Parathyroid adenoma (tissue), 2 donors: Measurements from ENCODE around the gene PPM1F.

ENCODE experiments used
- H2AFZ ChIP-seq: fragments of 300-600 bp; sonication (generic); one replicate; pipeline ENCODE4 v1.7.0; 2017; ENCODE audit warnings: antibody characterized with exemption, mild to moderate bottlenecking
- H3K27ac ChIP-seq: fragments of 300-600 bp; sonication (generic); one replicate; pipeline ENCODE4 v1.7.0; 2017
- H3K27me3 ChIP-seq: fragments of 300-600 bp; sonication (generic); one replicate; pipeline ENCODE4 v1.7.0; 2017; ENCODE audit warnings: low read length; ENCODE audit not compliant: control insufficient read depth, insufficient read depth
- H3K36me3 ChIP-seq: fragments of 300-600 bp; sonication (generic); one replicate; pipeline ENCODE4 v1.7.0; 2017; ENCODE audit warnings: low read length; ENCODE audit not compliant: control insufficient read depth, insufficient read depth
- H3K4me1 ChIP-seq: fragments of 300-600 bp; sonication (generic); one replicate; pipeline ENCODE4 v1.7.0; 2017; ENCODE audit warnings: control low read depth
- H3K4me2 ChIP-seq: fragments of 300-600 bp; sonication (generic); one replicate; pipeline ENCODE4 v1.7.0; 2017; ENCODE audit warnings: low read length
- H3K4me3 ChIP-seq: fragments of 300-600 bp; sonication (generic); one replicate; pipeline ENCODE4 v1.7.0; 2017; ENCODE audit warnings: low read depth, low read length
- H3K79me2 ChIP-seq: fragments of 300-600 bp; sonication (generic); one replicate; pipeline ENCODE4 v1.7.0; 2017; ENCODE audit warnings: control low read depth
- H3K9ac ChIP-seq: fragments of 300-600 bp; sonication (generic); one replicate; pipeline ENCODE4 v1.7.0; 2017; ENCODE audit warnings: mild to moderate bottlenecking
- H3K9me3 ChIP-seq: fragments of 300-600 bp; sonication (generic); one replicate; pipeline ENCODE4 v1.7.0; 2017; ENCODE audit warnings: low read length; ENCODE audit not compliant: control insufficient read depth
- TF ChIP-seq, protein P1 (sequence below): fragments of 300-600 bp; sonication (generic); IDR thresholded peaks from one replicate; pipeline ENCODE4 v1.7.0; 2017; ENCODE audit warnings: antibody characterized with exemption, mild to moderate bottlenecking
- donor health status: primary hyperparathyroidism.

PPM1F gene

GRCh38 chr22:21929253-21929652 lies 23.4 kb downstream of the PPM1F start:
- Histone ChIP-seq H3K4me3 (no peak overlapping the region), H3K79me2 (no peaks in the 10 kb centered on the region), H3K27me3 (no peaks in the 10 kb centered on the region), H3K9me3 (no peaks in the 10 kb centered on the region), H3K27ac (no peak overlapping the region), H3K9ac (no peak overlapping the region), H3K4me1 (no peaks in the 10 kb centered on the region), H3K4me2 (no peak overlapping the region), H2AFZ (no peak overlapping the region), H3K36me3 (no peaks in the 10 kb centered on the region)
- TF ChIP-seq, protein P1, sequence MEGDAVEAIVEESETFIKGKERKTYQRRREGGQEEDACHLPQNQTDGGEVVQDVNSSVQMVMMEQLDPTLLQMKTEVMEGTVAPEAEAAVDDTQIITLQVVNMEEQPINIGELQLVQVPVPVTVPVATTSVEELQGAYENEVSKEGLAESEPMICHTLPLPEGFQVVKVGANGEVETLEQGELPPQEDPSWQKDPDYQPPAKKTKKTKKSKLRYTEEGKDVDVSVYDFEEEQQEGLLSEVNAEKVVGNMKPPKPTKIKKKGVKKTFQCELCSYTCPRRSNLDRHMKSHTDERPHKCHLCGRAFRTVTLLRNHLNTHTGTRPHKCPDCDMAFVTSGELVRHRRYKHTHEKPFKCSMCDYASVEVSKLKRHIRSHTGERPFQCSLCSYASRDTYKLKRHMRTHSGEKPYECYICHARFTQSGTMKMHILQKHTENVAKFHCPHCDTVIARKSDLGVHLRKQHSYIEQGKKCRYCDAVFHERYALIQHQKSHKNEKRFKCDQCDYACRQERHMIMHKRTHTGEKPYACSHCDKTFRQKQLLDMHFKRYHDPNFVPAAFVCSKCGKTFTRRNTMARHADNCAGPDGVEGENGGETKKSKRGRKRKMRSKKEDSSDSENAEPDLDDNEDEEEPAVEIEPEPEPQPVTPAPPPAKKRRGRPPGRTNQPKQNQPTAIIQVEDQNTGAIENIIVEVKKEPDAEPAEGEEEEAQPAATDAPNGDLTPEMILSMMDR, result no peak

GRCh38 chr22:21928048-21928447 lies 24.6 kb downstream of the PPM1F start:
- Histone ChIP-seq H3K9me3 (no peaks in the 10 kb centered on the region), H3K4me2 (no peak overlapping the region), H3K36me3 (no peaks in the 10 kb centered on the region), H3K27me3 (no peaks in the 10 kb centered on the region), H2AFZ (no peak overlapping the region), H3K9ac (no peak overlapping the region), H3K79me2 (no peaks in the 10 kb centered on the region), H3K4me3 (no peak overlapping the region), H3K27ac (no peak overlapping the region), H3K4me1 (no peaks in the 10 kb centered on the region)
- TF ChIP-seq, protein P1, result no peak

GRCh38 chr22:21927174-21927823 lies 25.3 kb downstream of the PPM1F start:
- TF ChIP-seq, protein P1, result no peak
- Histone ChIP-seq H3K36me3 (no peaks in the 10 kb centered on the region), H3K4me3 (no peak overlapping the region), H3K4me1 (no peaks in the 10 kb centered on the region), H2AFZ (no peak overlapping the region), H3K9ac (no peak overlapping the region), H3K27ac (no peak overlapping the region), H3K4me2 (no peak overlapping the region), H3K79me2 (no peaks in the 10 kb centered on the region), H3K9me3 (no peaks in the 10 kb centered on the region), H3K27me3 (no peaks in the 10 kb centered on the region)

DNA sequence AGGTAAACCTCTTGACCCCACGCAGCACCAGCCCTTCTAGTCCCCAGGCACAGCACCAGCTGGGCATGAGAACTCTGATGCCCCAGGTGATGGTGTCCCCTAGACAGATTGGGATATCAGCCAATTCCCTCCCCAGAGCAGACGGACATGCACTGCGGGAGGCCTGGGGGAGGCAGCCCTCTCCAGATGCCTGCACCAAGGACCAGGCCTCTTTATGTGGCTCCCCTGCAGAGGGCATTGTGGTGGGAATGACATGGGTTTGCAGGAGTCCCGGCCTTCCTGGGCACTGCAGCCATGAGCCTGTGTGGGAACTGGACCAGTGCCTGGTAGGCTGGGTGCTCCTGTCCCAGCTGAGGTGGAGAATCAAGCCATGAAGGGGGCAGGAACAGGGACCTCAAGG lies 25.9 kb downstream of the PPM1F start:
- Histone ChIP-seq H3K27ac (no peak overlapping the region), H2AFZ (no peak overlapping the region), H3K79me2 (no peaks in the 10 kb centered on the region), H3K9ac (no peak overlapping the region), H3K4me3 (no peak overlapping the region), H3K4me1 (no peaks in the 10 kb centered on the region), H3K9me3 (no peaks in the 10 kb centered on the region), H3K27me3 (no peaks in the 10 kb centered on the region), H3K4me2 (no peak overlapping the region), H3K36me3 (no peaks in the 10 kb centered on the region)
- TF ChIP-seq, protein P1, result no peak

DNA sequence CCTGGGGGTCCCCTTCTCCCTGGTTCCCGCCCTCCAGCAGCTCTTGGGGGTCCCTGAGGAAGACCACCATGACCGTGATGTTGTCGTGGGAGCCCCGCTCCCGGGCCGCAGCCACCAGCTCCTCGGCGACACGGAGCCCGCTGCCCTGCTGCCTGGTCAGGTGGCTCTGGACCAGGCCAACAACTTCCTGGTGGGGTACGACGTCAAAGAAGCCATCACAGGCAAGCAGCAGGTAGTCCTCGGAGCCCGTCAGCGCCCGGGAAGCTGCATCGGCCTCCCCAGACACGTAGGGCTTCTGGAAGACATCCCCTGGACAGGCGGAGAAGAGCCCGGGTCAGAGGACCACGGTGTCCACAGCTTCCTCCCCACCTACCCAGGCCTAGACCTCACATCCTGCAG lies 29.5 kb downstream of the PPM1F start:
- Histone ChIP-seq H3K4me3 (no peak overlapping the region), H2AFZ (no peak overlapping the region), H3K79me2 (no peaks in the 10 kb centered on the region), H3K9ac (no peak overlapping the region), H3K27ac (no peak overlapping the region), H3K27me3 (no peaks in the 10 kb centered on the region), H3K4me1 (no peaks in the 10 kb centered on the region), H3K4me2 (no peak overlapping the region), H3K36me3 (no peaks in the 10 kb centered on the region), H3K9me3 (no peaks in the 10 kb centered on the region)
- TF ChIP-seq, protein P1, result no peak
